ENCODE data around the gene DGKQ.

- TF ChIP-seq CTCF (IDR thresholded peaks at IDR 0.05) (no peak), POLR2AphosphoS5 (IDR thresholded peaks at IDR 0.05; ENCODE audit: low read depth, low read length) (no peak), REST (IDR thresholded peaks at IDR 0.05; ENCODE audit: insufficient read depth in 1 of 2, low read depth in 2 of 2, low read length in 1 of 2) (no peak), SIN3A (IDR thresholded peaks at IDR 0.05; ENCODE audit: borderline replicate concordance, insufficient read depth, low read depth, low read length) (no peak), TCF7L2 (IDR thresholded peaks at IDR 0.05; ENCODE audit: low read depth, low read length) (no peak)
Measured at GRCh38 chr4:958314-958665, 15.1 kb downstream of the DGKQ start.
